Stimulated activated memory B cell treated with anti-CD40 and anti-IgM and Interleukin-4, amounts not matched to agents 10 μg/mL and 1 μg/mL and 100 μg/mL, for 72 hours (primary cell): ENCODE measurements around the gene TMEFF2.

Experiments
- ATAC-seq: fragments of 150-1000 bp; cut with Tn5 transposase; 2 replicates; pipeline ENCODE4 v1.10.0; 2021
- H3K27ac Mint-ChIP-seq: one replicate; pipeline ENCODE4 v1.8.0; 2022; ENCODE audit warnings: mild to moderate bottlenecking, mixed read lengths
- H3K27me3 Mint-ChIP-seq: one replicate; pipeline ENCODE4 v1.8.0; 2022; ENCODE audit warnings: mixed read lengths
- H3K36me3 Mint-ChIP-seq: one replicate; pipeline ENCODE4 v1.8.0; 2022; ENCODE audit warnings: mixed read lengths
- H3K4me1 Mint-ChIP-seq: one replicate; pipeline ENCODE4 v1.8.0; 2022; ENCODE audit warnings: mixed read lengths
- H3K4me3 Mint-ChIP-seq: one replicate; pipeline ENCODE4 v1.8.0; 2022; ENCODE audit warnings: mild to moderate bottlenecking, moderate library complexity, mixed read lengths
- H3K9me3 Mint-ChIP-seq: one replicate; pipeline ENCODE4 v1.8.0; 2022; ENCODE audit warnings: mixed read lengths

Gene TMEFF2

GRCh38 chr2:192073878-192074277 lies 120.9 kb downstream of the TMEFF2 start:
- H3K4me1 Mint-ChIP-seq: peaks cover 6% of the 10 kb centered on the region
- no peak overlapping the region for H3K4me3 Mint-ChIP-seq
- no peaks in the 10 kb centered on the region for H3K9me3 Mint-ChIP-seq
- H3K36me3 Mint-ChIP-seq: no peaks in the 10 kb centered on the region
- ATAC-seq: no peak
- no peaks in the 10 kb centered on the region for H3K27me3 Mint-ChIP-seq
- H3K27ac Mint-ChIP-seq: no peak overlapping the region

- Mint-ChIP-seq H3K4me3 (no peak overlapping the region), H3K27ac (no peak overlapping the region), H3K4me1 (peaks cover 6% of the 10 kb centered on the region)
Measured at GRCh38 chr2:192072778-192073177, 122.0 kb downstream of the TMEFF2 start.

GRCh38 chr2:192072261-192072660 lies 122.5 kb downstream of the TMEFF2 start:
- Mint-ChIP-seq H3K4me3 (no peak overlapping the region), H3K9me3 (no peaks in the 10 kb centered on the region)
- ATAC-seq: no peak

More at GRCh38 chr2:192072778-192073177, 122.0 kb downstream of the TMEFF2 start:
- ATAC-seq: no peak
- Mint-ChIP-seq H3K36me3 (no peaks in the 10 kb centered on the region), H3K27me3 (no peaks in the 10 kb centered on the region), H3K9me3 (no peaks in the 10 kb centered on the region)

DNA sequence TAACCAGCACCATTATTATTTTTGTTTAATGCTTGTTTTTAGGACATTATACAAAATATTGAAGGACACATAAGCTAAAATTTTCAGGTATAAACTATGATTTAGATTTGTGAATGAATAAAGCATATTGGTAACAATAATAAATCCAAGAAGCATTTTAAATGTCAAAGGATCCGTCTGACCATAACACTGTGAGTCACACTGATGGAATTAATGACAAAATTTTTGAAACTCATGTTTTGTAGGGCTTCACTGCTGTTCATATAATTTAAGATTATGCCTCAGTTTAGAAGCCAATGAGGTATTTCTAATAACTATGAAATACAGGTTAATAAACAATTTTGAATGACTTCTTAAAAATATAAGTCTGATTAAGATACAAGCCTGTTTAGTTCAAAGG lies 124.6 kb downstream of the TMEFF2 start:
- ATAC-seq: no peak
- Mint-ChIP-seq H3K4me3 (no peak overlapping the region), H3K36me3 (no peaks in the 10 kb centered on the region), H3K27me3 (peaks cover 5% of the 10 kb centered on the region), H3K4me1 (peaks cover 6% of the 10 kb centered on the region), H3K27ac (no peak overlapping the region), H3K9me3 (no peaks in the 10 kb centered on the region)

More at GRCh38 chr2:192072261-192072660, 122.5 kb downstream of the TMEFF2 start:
- Mint-ChIP-seq H3K36me3 (no peaks in the 10 kb centered on the region), H3K4me1 (peaks cover 6% of the 10 kb centered on the region), H3K27me3 (no peaks in the 10 kb centered on the region), H3K27ac (no peak overlapping the region)

- Mint-ChIP-seq H3K4me3 (no peak overlapping the region), H3K27me3 (peaks cover 9% of the 10 kb centered on the region), H3K9me3 (no peaks in the 10 kb centered on the region), H3K27ac (no peak overlapping the region), H3K36me3 (no peaks in the 10 kb centered on the region), H3K4me1 (peaks cover 6% of the 10 kb centered on the region)
- no peak for ATAC-seq
Measured at GRCh38 chr2:192069417-192069816, 125.3 kb downstream of the TMEFF2 start.

DNA sequence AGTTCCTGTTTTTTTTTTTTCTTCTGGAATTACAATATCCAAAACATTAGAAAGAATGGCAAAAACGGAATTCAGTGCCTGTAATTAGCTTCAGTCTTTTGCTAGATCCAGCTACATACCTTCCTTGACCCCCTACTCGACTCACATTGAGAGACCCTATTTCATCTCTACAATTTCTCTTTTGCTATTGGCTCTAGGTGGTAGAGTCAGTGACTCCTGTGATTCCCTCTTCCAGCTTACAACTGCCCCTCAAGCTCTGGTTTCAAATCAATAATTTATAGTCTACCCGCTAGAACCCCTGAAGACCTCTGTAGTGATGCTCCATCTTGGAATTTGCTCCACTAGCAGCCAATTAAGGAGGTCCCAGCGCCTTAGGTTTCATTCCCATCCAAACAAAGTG lies 125.8 kb downstream of the TMEFF2 start:
- H3K27me3 Mint-ChIP-seq: peaks cover 10% of the 10 kb centered on the region
- H3K9me3 Mint-ChIP-seq: no peaks in the 10 kb centered on the region
- ATAC-seq: no peak
- H3K27ac Mint-ChIP-seq: no peak overlapping the region
- H3K4me3 Mint-ChIP-seq: no peak overlapping the region
- no peaks in the 10 kb centered on the region for H3K36me3 Mint-ChIP-seq
- peaks cover 6% of the 10 kb centered on the region for H3K4me1 Mint-ChIP-seq

GRCh38 chr2:192067631-192068030 lies 127.1 kb downstream of the TMEFF2 start:
- Mint-ChIP-seq H3K4me1 (peaks cover 2% of the 10 kb centered on the region), H3K4me3 (no peak overlapping the region), H3K9me3 (no peaks in the 10 kb centered on the region), H3K36me3 (no peaks in the 10 kb centered on the region), H3K27me3 (peaks cover 16% of the 10 kb centered on the region), H3K27ac (no peak overlapping the region)
- ATAC-seq: no peak

DNA sequence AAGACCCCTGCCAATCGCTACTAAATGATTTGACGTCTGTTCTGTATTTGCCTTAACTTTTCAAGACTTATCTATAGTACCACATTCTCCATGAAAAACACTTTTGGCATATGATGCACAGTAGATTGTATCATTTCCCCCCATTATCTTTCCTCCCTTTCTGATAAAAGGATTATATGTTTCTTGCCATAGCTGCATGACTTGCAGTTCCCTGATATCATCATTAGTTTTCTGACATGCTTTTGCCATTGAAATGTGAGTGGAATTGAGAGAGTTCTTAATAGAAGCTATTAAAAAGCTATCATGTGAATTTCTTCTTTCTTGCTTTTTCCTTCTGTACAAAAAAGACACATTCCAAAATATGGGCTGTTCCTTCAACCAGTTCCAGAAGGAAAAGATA lies 130.3 kb downstream of the TMEFF2 start:
- Mint-ChIP-seq H3K27ac (no peak overlapping the region), H3K27me3 (peaks cover 16% of the 10 kb centered on the region)

DNA sequence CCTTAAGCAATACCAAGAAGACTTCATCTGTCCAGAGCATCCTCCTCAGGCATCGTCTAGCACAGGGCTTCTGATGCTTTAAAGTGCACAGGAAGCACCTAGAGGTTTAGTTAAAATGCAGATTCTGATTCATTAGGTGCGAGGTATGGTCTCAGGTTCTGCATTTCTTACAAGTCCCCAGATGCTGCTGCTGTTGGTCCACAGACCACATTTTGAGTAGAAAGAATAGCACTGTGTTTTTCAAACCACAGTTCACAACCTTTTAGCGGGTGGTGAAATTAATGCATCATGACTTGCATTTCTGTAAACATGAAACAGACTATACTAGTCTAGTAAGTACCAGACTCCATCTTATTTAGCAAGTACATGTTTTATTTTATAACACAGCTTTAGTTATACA lies 134.6 kb downstream of the TMEFF2 start:
- Mint-ChIP-seq H3K4me1 (no peaks in the 10 kb centered on the region), H3K4me3 (no peak overlapping the region), H3K27me3 (peaks cover 11% of the 10 kb centered on the region), H3K9me3 (no peaks in the 10 kb centered on the region), H3K36me3 (no peaks in the 10 kb centered on the region), H3K27ac (no peak overlapping the region)
- no peak for ATAC-seq

More for the DNA sequence above, 130.3 kb downstream of the TMEFF2 start:
- H3K36me3 Mint-ChIP-seq: no peaks in the 10 kb centered on the region
- H3K9me3 Mint-ChIP-seq: no peaks in the 10 kb centered on the region
- no peaks in the 10 kb centered on the region for H3K4me1 Mint-ChIP-seq
- H3K4me3 Mint-ChIP-seq: no peak overlapping the region
- no peak for ATAC-seq

DNA sequence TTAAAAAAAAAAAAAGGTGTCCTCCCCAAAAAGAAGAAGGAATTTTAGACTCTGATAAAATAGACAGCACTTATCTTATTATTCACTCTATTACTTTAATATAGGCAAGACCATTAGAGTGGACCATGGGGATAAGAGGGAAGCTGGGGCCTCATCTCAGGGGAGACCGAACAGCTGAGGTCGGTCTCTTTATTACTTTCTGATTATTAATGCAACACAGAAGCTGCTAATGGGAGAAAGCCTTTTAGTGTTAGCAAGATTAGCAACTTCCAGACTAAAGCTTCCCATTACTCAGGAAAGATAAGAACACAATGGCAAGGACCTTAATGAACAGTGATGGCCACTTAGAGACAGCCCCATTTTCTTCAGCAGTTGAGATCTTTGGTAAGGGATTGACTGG lies 135.5 kb downstream of the TMEFF2 start:
- Mint-ChIP-seq H3K9me3 (no peaks in the 10 kb centered on the region), H3K4me1 (no peaks in the 10 kb centered on the region), H3K27me3 (peaks cover 6% of the 10 kb centered on the region), H3K36me3 (no peaks in the 10 kb centered on the region), H3K4me3 (no peak overlapping the region), H3K27ac (no peak overlapping the region)
- no peak for ATAC-seq

GRCh38 chr2:192053921-192054320 lies 140.8 kb downstream of the TMEFF2 start:
- H3K27me3 Mint-ChIP-seq: peaks cover 8% of the 10 kb centered on the region
- ATAC-seq: no peak

GRCh38 chr2:192051533-192051932 lies 143.2 kb downstream of the TMEFF2 start:
- no peaks in the 10 kb centered on the region for H3K4me1 Mint-ChIP-seq
- H3K9me3 Mint-ChIP-seq: no peaks in the 10 kb centered on the region
- H3K27me3 Mint-ChIP-seq: peaks cover 8% of the 10 kb centered on the region
- no peaks in the 10 kb centered on the region for H3K36me3 Mint-ChIP-seq
- no peak for ATAC-seq
- H3K4me3 Mint-ChIP-seq: no peak overlapping the region
- no peak overlapping the region for H3K27ac Mint-ChIP-seq

More at GRCh38 chr2:192053921-192054320, 140.8 kb downstream of the TMEFF2 start:
- no peaks in the 10 kb centered on the region for H3K4me1 Mint-ChIP-seq
- no peak overlapping the region for H3K4me3 Mint-ChIP-seq
- H3K36me3 Mint-ChIP-seq: no peaks in the 10 kb centered on the region
- H3K27ac Mint-ChIP-seq: no peak overlapping the region
- H3K9me3 Mint-ChIP-seq: no peaks in the 10 kb centered on the region

DNA sequence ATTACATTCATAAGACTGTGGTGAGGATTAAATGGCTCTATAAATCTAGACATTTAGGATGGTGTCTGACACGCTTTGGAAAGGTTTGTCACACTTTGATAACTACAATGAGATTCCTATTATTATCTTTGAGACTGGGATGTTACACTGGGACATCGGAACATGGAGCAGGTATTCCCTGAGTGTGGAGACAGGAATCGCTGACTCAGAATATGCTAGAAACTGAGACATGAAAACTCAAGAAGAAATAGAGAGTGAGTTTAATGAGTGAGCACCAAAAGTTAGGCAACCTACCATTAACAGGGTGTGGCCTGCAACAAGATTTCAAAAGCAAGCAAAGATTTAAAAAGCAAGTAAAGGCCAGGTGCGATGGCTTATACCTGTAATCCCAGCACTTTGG lies 145.4 kb downstream of the TMEFF2 start:
- Mint-ChIP-seq H3K9me3 (no peaks in the 10 kb centered on the region), H3K27me3 (peaks cover 8% of the 10 kb centered on the region), H3K4me1 (no peaks in the 10 kb centered on the region), H3K27ac (no peak overlapping the region), H3K36me3 (no peaks in the 10 kb centered on the region), H3K4me3 (no peak overlapping the region)
- ATAC-seq: no peak

GRCh38 chr2:192047315-192048107 lies 147.2 kb downstream of the TMEFF2 start:
- no peak for ATAC-seq
- Mint-ChIP-seq H3K27ac (no peak overlapping the region), H3K36me3 (no peaks in the 10 kb centered on the region), H3K4me1 (no peaks in the 10 kb centered on the region), H3K27me3 (peaks cover 8% of the 10 kb centered on the region), H3K9me3 (no peaks in the 10 kb centered on the region), H3K4me3 (no peak overlapping the region)

DNA sequence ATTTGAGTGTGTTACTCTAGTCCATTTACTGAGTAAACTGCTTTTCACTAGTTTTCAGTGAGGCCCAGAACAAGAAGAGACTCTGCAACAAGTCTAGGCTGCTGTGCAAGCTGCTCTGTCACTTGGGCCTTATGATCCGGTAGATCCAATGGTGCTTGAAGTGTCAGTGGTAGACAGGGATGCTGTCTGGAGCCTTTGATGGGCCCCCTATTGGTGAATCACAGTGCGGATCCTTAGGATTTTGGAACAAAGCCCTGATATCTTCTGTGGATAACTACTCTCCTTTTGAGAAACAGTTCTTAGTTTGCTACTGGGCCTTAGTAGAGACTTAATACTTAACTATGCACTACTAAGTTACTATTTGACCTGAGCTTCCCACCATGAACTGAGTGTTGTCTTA lies 150.2 kb downstream of the TMEFF2 start:
- Mint-ChIP-seq H3K27ac (no peak overlapping the region), H3K4me1 (no peaks in the 10 kb centered on the region), H3K27me3 (no peaks in the 10 kb centered on the region), H3K9me3 (no peaks in the 10 kb centered on the region), H3K4me3 (no peak overlapping the region), H3K36me3 (no peaks in the 10 kb centered on the region)
- no peak for ATAC-seq

GRCh38 chr2:192043216-192043870 lies 151.4 kb downstream of the TMEFF2 start:
- Mint-ChIP-seq H3K9me3 (no peaks in the 10 kb centered on the region), H3K27ac (no peak overlapping the region), H3K27me3 (no peaks in the 10 kb centered on the region), H3K4me1 (no peaks in the 10 kb centered on the region), H3K36me3 (no peaks in the 10 kb centered on the region), H3K4me3 (no peak overlapping the region)
- no peak for ATAC-seq
